GM19455 (cell line): ENCODE results near the gene MAN2A2.
"Not testable (repeated sequence)": the region's sequence is repeated elsewhere in the genome, so short reads cannot be mapped to it uniquely, and the experiment has no call there.

Source experiments
- ATAC-seq: cut with Tn5 transposase; IDR thresholded peaks from one replicate; pipeline ENCODE4 v1.9.1; 2021; ENCODE audit not compliant: unreplicated experiment

MAN2A2 gene

DNA sequence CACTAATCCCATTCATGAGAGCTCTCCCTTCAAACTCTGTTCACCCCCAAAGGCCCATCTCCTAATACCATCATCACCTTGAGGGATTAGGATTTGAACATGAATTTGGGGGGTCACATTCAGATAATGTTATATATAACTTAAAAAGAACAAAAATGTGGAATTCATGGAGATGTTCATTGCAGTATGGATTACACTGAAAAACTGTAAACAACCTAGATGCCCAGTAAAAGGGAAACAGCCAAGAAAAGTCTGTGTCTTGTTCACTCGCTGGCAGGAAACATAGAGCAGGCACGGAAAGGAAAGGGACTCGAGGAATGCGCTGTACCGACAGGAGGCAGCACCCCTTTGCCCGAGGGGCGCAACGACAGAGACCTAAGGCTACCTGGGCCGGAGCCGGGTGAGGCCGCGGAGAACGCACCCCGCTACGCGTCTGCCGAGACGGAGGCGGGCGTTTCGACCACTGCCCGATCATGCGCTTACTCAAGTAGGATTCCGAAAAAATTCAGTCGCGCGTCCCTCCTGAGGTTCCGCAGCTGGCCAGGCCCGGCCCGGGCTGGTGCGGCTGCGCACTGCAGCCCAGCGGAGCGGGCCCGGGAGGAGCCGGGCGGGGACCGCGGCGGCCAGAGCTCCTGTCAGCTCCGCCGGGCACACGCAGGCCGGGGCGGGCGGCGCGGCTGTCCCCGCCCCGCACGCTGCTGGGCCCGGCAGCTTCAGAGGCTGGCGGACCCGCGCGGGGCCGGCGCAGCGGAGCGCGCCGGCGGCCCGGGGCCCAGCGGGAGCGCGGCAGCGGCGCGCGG lies 862 bp upstream of the MAN2A2 start:
- peak; percentile 75 for ATAC-seq

DNA sequence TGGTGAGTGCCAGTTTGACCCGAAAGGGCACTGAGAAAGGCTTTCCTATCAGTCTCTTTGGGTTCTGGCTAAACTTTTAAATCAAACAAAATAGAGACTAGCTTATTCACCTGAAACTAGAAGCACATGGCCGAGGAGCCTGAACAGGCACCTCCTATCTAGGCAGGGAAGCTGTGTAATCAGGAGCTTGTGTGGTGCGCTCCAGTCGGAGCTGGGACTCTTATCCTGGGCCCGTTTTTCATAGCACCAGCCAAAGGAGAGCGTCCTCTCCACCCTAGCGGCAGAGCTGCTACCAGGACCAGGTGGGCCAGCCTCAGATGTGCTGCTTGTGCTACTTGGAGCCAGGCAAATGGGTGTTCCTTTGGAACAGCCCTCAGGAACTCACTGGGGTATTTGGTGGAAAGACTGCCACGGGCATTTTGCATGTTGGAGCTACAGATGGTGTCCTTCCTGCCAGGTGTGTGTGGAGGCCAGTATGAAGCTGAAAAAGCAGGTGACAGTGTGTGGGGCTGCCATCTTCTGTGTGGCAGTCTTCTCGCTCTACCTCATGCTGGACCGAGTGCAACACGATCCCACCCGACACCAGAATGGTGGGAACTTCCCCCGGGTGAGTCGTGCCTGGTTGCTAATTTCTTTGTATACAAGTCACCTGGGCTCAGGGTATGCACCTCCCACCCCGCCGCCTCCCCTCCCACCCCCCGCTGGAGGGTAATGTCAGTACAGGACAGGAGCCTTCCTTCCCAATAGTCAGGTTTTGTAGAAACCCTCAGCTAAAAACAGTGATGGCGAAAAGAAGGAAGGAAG lies 833 bp downstream of the MAN2A2 start:
- ATAC-seq, result no peak

DNA sequence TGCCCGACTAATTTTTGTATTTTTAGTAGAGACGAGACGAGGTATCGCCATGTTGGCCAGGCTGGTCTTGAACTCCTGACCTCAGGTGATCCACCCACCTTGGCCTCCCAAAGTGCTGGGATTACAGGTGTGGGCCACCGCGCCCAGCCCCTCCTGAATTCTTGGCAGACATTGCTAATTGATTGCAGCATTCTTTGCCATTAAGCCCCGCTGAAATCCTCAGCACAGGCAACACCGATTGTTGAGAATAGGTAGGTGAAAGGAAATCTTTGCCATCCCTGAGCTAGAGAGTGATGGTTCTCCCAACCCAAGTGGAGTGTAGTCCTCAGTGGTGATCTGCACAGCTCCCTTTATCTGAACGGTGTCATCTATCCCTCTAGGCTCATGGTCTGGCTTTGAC lies 1.6 kb downstream of the MAN2A2 start:
- ATAC-seq, result no peak

DNA sequence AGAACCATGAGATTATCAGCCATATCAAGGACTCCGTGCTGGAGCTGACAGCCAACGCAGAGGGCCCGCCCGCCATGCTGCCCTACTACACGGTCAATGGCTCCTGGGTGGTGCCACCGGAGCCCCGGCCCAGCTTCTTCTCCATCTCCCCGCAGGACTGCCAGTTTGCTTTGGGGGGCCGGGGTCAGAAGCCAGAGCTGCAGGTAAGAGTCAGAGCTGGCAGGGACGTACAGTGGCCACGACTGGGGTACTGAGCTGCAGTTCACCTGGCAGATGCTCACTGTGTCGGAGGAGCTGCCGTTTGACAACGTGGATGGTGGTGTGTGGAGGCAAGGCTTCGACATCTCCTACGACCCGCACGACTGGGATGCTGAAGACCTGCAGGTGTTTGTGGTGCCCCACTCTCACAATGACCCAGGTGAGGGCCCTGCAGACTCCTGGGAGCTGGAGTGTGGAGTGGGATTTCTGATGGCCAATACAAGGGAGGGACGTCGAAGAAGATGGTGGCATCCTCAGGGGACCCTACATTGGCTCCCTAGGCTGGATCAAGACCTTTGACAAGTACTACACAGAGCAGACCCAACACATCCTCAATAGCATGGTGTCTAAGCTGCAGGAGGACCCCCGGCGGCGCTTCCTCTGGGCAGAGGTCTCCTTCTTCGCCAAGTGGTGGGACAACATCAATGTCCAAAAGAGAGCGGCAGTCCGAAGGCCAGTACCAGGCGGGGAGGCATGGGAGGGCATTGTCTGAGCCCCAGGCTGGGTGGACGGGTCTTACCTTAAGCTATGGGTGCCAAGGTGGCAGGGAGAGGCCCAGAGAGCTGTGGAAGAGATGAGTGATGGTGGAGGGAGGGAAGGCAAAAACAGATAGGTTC lies 2.4 kb downstream of the MAN2A2 start:
- ATAC-seq, result no peak

DNA sequence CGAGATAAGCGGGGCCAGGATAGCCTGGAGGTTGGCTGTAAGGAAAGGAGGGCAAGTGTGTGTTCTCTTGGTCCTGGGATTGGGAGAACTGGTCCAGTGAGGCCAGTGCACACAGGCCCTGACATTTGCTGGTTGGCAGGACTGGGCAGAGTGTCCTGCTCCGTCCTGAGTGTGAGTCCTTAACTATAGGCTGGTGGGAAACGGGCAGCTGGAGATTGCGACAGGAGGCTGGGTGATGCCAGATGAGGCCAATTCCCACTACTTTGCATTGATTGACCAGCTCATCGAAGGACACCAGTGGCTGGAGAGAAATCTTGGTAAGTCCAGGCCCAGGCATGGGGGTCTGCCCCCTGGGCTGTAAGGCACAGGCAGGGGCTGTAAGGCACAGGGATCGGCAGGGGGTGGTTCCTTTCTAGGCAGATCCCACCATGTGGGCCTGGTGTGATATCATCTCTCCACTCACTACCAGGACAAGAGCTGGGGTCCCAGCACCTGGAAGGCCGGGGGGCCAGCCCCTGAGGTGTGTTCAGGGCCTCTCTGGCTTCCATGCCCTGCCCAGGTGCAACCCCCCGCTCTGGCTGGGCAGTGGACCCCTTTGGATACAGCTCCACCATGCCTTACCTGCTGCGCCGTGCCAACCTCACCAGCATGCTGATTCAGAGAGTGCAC lies 3.2 kb downstream of the MAN2A2 start:
- ATAC-seq, result no peak

DNA sequence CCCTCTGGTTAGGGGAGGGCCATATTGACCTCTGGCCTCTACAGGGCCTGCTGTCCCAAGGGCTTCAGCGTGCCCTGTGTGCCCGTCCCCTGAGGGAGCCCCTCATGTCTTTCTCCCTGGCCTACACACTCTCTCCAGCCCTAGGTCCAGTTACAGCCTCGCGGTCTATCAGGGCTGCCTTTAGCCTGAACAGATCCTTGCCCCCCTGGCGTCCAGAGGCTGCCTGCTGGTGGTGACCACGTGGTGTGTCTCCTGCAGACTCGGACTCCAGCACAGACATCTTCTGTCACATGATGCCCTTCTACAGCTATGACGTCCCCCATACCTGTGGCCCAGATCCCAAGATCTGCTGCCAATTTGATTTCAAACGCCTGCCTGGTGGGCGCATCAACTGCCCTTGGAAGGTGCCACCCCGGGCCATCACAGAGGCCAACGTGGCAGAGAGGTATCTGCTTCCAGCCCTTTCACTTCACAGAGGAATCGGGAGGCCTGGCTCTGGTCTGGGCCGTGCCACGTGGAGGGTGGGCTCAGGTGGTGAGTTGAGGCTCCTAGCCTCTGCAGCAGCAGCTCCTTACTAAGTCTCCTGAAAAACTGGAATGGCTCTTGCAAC lies 4.1 kb downstream of the MAN2A2 start:
- ATAC-seq, result no peak

DNA sequence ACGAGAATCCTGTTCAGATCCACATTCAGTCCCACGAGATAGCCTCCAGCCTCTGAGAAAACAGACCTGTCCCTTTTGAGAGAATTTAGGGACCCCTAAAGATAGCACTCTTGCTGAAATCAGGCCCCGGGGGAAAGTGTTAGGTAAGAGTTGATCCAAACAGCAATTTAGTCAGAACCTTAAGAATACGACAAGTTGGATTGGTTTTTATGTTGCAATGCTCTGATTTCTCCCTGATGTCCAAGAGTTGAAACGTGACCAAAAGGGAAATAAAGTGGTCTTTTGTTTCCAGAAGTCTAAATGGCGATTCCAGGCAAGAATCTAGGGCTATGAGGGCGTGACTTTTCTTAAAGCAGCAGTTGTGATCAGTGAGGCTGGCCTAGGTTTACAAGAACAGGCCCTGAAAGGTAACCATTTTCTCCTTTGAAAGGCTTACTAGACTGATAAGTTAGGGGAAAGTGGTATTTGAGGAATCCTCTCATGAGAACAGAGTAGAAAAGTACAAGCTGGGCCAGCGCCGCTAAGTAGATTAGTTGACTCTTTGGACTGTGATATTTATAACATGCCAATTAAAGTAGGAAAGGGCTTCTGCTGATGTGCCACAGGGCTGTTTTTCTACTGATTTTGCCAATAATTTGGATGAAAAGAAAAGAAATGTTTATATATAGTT lies 4.9 kb downstream of the MAN2A2 start:
- ATAC-seq, result no peak

DNA sequence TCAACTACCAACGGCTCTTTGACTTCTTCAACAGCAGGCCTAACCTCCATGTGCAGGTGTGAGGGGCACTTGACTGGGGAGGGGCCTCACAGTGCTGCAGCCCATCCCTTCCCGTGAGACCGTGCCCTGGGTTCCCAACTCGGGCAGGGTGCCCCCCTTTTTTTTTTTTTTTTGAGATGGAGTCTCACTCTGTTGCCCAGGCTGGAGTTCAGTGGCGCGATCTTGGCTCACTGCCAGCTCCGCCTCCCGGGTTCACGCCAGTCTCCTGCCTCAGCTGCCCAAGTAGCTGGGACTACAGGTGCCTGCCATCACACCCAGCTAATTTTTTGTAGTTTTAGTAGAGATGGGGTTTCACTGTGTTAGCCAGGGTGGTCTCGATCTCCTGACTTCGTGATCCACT lies 6.3 kb downstream of the MAN2A2 start:
- not testable (repeated sequence) for ATAC-seq

DNA sequence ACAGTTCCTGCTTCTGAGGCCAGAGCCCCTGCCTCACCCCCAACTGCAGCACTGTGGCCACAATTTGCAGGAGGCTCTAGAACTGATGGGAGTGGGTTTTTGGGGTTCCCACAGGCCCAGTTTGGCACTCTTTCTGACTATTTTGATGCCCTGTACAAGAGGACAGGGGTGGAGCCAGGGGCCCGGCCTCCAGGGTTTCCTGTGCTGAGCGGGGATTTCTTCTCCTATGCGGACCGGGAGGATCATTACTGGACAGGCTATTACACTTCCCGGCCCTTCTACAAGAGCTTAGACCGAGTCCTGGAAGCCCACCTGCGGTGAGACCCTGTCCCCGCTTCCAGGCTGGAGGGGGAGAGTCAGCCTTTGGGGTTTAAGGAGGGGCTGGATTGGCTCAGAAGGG lies 6.9 kb downstream of the MAN2A2 start:
- ATAC-seq, result no peak

DNA sequence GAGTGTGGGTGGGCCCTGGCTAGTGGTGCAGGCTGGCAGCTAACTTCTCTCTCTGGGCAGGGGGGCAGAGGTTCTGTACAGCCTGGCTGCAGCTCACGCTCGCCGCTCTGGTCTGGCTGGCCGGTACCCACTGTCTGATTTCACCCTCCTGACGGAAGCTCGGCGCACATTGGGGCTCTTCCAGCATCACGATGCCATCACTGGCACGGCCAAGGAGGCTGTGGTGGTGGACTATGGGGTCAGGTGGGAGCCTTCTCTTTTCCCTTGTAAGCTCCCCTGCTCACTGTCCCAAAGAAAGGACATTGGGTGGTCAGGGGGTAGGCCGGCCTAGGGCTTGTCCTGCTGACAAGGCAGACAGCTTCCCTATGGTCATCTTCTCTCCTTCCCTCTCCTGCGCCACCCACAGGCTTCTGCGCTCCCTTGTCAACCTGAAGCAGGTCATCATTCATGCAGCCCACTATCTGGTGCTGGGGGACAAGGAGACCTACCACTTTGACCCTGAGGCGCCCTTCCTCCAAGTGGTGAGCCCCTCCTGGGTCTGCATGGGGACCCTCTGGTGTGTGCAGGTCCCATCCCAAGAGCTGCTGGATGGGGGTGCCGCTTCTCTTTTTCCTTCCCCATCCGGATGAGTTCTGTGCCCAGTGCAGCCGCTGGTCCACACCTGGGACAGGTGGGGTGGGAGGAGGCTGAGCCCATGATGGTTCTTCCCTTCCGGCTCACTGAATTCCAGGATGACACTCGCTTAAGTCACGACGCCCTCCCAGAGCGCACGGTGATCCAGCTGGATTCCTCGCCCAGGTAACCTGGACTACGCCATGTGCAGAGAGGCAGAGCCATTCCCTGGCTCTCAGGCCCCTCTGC lies 7.6 kb downstream of the MAN2A2 start:
- no peak for ATAC-seq

DNA sequence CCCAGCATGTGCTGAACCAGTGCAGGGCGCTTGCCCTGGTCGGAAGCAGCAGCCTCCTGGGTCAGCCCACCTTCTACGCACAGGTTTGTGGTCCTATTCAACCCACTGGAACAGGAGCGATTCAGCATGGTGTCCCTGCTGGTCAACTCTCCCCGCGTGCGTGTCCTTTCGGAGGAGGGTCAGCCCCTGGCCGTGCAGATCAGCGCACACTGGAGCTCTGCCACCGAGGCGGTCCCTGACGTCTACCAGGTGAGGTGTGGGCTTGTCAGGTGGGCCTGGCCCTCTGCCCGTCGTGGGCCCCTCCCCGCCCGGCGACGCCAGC lies 8.2 kb downstream of the MAN2A2 start:
- ATAC-seq, result no peak

DNA sequence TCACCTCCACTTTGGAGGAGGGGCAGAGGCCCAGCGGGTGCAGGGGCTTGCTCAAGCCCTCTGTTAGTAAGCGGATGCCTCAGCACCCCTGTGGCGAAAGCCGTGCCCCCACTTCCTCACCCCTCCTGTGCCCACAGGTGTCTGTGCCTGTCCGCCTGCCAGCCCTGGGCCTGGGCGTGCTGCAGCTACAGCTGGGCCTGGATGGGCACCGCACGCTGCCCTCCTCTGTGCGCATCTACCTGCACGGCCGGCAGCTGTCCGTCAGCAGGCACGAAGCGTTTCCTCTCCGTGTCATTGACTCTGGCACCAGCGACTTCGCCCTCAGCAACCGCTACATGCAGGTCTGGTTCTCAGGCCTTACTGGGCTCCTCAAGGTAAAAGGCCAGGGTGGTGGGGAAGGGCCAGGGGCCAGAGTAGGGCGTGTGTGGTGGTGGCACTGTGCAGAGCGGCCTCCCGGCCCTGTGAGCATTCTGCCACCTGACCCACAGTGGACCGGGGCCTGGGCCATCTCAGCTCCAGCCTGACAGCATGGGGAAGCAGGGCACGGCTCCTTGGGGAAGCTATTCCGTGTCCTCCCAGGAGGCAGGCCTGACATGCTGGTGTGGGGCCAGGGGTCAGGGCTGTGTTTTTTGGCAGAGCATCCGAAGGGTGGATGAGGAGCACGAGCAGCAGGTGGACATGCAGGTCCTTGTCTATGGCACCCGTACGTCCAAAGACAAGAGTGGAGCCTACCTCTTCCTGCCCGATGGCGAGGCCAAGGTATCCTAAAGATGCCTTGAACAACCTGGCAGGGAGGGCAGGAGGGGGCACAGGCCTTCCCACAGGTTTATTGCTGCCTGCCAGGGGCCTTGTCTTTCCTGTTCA lies 9.0 kb downstream of the MAN2A2 start:
- no peak for ATAC-seq

DNA sequence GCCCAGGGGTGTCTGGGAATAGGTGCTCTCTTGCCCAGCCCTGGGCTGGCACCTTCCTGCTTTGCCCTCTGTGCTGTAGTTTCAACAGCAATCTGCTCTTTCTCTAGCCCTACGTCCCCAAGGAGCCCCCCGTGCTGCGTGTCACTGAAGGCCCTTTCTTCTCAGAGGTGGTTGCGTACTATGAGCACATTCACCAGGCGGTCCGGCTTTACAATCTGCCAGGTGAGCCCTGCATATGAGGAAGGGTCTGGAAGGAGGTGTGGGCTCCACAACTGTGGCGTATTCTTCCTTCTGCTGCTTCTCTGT lies 9.6 kb downstream of the MAN2A2 start:
- no peak for ATAC-seq

DNA sequence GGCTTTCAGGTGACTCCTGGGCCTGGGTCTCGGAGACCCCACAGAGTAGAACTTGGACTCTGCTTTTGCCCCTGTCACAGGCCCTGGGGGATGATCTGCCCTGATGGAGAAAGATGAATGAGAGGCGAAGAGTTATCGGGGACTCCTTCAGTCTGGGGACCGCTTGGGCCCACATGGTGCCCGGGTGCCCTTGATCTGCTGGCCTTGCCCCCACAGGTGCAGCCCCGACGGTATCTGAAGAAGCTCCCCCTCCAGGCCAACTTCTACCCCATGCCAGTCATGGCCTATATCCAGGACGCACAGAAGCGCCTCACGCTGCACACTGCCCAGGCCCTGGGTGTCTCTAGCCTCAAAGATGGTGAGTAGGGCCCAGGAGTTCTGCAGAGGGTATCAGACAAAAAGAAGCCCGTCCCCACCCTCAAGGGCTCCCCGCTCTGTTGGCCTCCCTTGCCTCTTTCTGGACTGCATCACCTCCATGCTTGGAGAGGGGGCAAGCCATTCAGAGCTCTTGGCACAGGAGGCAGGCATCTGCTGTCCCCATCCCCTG lies 10.4 kb downstream of the MAN2A2 start:
- ATAC-seq, result no peak

DNA sequence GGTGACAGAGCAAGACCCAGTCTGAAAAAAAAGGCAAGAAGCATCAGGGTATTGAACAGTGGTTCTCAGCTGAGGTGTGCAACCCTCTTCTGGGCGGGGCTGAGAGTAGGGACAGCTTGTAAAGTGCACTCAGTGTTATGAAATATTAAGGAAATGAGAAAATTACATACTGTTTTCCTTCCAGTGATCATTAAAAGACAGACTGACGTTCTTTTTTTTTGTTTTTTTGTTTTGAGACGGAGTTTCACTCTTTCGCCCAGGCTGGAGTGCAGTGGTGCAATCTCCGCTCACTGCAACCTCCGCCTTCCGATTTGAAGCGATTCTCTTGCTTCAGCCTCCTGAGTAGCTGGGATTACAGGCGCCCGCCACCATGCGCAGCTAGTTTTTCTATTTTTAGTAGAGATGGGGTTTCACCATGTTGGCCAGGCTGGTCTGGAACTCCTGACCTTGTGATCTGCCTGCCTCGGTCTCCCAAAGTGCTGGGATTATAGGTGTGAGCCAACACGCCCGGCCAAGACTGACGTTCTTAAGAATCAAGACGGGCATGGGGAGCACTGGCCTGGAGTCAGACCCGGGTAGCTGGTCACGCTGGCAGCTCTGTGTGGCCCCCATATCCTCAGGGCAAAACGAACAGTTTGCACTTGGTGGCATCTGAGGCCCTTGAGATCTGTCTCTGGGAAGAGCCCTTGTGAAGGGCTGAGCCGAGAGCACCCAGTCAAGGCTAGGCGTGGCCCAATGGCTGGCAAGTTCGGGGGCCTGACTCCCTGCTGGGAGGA lies 11.4 kb downstream of the MAN2A2 start:
- ATAC-seq, result no peak

DNA sequence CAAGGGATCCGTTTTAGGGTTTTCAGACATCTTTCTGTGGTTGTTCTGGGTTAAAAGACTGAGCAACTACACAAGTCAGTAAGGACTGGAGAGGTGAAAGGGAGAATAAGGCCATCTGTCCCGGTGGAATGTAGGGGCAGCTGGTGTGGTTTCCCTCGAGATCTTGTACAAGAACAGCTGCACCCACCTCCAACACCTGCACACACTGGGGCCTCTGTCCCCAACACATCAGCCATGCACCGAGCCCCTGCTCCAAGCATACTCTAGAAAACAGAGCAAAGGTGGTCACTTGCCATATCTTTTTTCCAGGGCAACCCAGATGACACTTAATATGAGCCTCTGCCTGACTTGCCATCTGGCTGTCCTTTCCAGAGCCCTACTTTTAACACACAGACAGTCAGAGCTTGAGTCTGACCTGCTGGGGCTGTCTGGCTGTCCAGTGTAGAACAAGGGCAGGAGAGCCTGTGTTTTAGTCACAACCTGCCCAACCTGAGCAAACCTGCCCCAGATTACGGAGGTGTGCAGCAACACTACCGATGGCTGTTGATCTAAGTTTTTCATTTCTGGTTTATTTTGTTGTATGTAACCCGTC lies 12.2 kb downstream of the MAN2A2 start:
- ATAC-seq, result no peak
